Occipital lobe (tissue), 2 donors: ENCODE measurements around the gene HAUS1. TPM values are rescaled to one million over a fixed set of nuclear protein-coding genes. Genes with fewer than 3 reads are reported as not detected.
"Not testable (repeated sequence)": the region's sequence is repeated elsewhere in the genome, so short reads cannot be mapped to it uniquely, and the experiment has no call there.

Experiments
- DNase-seq: peaks from one replicate; lab custom pipeline; 2025; lab: John Stamatoyannopoulos, UW
- total RNA-seq: library from RNA; depleted of rRNA; stranded (reverse); fragments of >200 nt; gene quantifications from one replicate; pipeline ENCODE4 v1.2.3, GENCODE V29; 2014

The HAUS1 gene
- total RNA-seq, 1 donor from 2014 or later, result 34.8 TPM

DNA sequence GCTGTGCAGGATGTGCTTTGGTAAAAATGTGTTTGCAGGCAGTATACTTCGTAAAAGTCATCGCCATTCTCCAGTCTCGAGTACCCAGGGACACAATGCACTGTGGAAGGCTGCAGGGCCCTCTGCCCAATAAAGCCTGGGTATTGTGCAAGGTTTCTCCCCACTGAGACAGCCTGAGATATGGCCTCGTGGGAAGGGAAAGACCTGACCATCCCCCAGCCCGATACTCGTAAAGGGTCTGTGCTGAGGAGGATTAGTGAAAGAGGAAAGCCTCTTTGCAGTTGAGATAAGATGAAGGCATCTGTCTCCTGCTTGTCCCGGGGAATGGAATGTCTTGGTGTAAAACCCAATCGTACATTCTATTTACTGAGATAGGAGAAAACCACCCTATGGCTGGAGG is 15.7 kb upstream of the HAUS1 start:
- DNase-seq, result not testable (repeated sequence)

DNA sequence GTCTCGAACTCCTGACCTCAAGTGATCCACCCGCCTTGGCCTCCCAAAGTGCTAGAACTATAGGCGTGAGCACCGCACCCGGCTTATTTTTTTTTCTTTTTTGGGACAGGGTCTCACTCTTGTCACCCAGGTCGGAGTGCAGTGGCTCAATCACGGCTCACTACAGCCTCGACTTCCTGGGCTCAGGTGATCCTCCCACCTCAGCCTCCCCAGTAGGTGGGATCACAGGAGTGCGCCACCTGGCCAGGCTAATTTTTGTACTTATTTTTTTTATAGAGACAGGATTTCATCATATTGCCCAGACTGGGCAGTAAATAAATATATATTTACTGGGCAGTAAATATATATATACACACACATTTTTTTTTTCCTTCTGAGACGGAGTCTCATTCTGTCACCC is 8.7 kb upstream of the HAUS1 start:
- DNase-seq, result no peak

DNA sequence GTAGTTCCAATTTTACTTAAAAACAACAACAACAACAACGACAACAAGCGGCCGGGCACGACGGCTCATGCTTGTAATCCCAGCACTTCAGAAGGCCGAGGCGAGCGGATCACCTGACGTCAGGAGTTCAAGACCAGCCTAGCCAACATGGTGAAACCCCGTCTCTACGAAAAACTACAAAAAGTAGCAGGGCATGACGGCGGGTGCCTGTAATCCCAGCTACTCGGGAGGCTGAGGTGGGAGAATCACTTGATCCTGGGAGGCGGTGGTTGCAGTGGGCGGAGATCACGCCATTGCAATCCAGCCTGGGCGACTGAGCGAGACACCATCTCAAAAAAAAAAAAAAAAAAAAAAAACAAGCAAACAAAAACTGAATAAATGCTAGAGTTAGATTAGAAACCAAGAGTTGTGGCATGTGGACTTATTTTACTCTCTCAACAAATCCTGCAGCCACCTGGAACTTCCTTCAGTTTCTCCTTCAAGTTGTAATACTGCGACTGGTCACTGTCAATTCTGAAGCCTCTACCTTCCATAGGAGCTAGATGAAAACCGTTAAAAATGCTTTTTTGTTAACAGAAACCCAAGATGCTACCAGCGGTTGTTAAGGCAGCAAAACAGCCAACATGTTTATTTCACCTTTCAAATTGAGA is 7.4 kb upstream of the HAUS1 start:
- no peak for DNase-seq

DNA sequence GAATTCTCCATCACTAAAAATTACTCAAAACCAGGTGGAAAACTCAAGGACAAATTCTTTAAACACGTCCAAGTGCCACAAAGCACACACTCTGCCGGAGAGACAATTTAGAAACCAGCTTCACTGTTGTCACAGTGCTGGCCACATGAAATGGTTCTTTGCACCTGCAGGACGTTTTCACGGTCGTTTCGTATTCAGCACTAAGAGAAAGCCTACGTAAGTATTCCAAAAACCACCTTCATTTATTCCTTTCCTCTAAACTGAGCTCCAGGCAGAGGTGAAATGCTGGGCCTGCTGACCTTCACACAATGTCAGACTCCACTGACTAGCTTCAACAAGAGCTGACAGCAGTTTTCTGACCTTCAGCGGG is 6.8 kb upstream of the HAUS1 start:
- no peak for DNase-seq

DNA sequence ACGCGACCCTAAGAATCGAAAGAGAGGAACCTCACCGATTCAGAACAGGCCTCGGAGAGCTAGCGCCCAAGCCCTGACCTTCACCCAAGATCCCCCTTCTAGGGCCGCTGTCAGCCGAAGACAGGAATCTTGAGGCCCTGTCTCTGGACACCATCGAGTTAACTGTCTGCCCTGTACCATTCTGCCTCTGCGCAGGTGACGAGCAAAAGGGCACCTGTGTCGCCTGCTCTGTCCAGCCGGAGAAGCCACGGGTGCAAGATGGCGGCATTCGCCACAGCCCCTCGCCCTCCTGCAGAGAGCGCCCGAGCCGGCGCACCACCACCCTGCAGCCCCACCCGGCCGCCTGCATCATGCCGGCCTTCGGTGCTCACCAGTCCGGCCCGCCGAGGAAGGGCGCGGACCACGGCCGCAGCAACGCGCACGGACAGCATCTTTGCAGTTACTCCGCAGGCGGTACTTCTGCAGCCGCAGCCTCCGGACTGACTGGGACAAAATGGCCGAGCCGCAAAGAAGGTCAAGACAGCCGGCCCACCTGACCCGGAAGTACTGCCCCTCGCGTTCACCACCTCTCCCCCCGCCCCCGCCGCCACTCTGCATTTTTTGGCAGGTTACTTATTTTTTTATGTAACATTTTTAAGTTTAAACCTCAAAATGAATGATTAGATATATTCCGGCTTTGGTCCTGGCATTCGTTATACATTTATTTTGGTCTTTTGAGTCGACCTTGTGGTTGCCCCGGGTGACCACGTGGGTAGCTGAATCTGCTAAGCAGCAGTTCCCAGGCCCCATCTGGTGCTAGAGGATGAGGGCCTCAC is 6.2 kb upstream of the HAUS1 start, which contains the start of gene ATP5F1A:
TSS of gene ATP5F1A (minus strand) at position 496 of the 815 bp plus-strand sequence. CDS start at position 431, 65 bp downstream.
- DNase-seq, result peak; percentile 76

DNA sequence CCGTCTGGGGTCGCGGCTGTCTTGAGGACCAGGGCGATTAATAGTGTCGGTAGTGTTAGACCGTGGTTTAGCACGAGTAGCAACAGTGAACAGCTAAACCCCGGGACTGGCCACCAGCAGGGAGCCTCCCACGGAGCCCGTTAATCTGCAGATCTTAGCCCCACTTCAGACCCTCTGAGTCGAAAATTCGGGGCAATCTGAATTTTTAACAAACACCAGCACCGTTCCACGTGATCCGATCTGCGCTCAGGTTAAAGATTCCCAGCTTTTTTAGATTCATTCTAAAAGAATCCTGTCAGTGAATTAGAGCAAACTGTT is 5.6 kb upstream of the HAUS1 start:
- no peak for DNase-seq

DNA sequence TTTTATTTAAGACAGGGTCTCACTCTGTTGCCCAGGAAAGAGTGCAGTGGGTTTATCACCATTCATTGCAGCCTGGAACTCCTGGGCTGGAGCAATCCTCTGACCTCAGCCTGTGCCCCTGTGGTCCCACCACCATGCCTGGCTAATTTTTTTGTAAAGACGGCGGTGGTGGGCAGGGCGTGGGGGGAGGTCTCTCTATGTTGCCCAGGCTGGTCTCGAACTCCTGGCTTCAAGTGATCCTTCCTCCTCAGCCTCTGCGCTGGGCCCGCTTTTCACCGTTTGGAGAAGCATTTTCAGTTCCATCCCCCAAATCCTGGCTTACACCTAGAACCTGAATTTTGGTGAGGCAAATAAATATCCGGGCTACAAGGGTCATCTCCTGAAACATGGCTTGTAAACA is 4.7 kb upstream of the HAUS1 start:
- DNase-seq, result no peak

DNA sequence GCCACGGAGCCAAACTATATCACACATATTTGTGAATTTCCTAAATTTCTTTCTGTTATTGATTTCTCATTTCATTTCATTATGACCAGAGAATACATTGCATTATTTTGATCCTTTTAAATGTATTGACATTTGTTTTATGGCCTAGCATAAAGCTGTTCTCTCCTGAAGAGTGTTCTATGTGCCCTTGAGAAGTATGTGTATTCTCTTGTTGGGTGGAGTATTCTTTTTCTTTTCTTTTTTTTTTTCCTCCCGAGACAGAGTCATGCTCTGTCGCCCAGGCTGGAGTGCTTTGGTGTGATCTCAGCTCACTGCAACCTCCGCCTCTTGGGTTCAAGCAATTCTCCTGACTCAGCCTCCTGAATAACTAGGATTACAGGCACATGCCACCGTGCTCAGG is 5.2 kb downstream of the HAUS1 start:
- no peak for DNase-seq

DNA sequence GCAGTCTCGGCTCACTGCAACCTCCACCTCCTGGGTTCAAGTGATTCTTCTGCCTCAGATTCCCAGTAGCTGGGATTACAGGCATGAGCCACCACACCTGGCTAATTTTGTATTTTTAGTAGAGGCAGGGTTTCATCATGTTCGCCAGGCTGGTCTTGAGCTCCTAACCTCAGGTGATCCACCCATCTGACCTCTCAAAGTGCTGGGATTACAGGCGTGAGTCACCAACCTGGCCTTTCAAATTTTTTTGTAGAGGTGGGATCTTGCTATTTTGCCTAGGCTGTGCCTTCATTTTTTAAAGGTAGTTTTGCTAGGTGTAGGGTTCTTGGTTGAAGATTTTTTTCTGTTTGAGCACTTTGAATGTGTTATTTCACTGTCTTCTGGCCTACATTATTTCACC is 6.2 kb downstream of the HAUS1 start:
- DNase-seq, result no peak

DNA sequence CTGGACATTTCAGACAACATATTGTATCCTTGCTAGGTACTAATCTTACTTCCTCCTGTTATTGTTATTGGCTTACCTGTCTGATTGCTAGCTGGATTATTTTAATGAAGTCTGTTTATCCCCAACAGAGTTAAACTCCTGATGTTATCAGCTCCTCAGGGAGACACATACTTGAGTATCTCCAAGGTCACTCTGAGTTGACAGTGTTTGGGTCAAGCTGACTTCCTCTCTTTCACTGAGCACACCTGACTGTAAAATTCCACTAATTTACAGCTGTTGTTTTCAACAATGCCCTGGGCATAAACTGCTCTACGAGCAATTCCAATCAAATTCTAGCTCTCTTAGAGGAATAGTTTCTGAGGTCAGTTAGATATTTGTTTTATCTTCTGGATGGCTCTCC is 9.6 kb downstream of the HAUS1 start:
- no peak for DNase-seq

DNA sequence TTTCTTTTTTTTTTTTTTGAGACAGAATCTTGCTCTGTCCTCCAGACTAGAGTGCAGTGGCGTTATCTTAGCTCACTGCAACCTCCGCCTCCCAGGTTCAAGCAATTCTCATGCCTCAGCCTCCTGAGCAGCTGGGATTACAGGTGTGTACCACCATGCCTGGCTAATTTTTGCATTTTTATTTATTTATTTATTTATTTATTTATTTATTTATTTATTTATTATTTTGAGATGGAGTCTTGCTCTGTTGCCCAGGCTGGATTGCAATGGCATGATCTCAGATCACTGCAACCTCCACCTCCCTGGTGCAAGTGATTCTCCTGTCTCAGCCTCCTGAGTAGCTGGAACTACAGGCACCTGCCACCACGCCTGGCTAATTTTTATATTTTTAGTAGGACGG is 22.4 kb downstream of the HAUS1 start:
- DNase-seq, result not testable (repeated sequence)

DNA sequence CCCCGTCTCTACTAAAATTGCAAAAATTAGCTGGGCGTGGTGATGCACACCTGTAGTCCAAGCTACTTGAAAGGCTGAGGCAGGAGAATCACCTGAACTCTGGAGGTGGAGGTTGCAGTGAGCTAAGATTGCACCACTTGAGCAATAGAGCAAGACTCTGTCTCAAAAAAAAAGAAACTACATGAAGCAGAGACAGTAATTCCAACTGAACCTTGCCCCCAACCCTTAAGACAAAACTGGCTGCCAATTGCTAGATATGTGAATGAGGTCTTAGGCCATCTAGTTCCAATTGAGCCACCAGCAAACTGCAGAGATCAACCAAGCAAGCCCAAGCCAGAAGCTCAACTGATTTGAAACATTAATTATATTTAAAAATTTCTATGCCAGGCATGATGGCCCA is 25.9 kb downstream of the HAUS1 start:
- no peak for DNase-seq

DNA sequence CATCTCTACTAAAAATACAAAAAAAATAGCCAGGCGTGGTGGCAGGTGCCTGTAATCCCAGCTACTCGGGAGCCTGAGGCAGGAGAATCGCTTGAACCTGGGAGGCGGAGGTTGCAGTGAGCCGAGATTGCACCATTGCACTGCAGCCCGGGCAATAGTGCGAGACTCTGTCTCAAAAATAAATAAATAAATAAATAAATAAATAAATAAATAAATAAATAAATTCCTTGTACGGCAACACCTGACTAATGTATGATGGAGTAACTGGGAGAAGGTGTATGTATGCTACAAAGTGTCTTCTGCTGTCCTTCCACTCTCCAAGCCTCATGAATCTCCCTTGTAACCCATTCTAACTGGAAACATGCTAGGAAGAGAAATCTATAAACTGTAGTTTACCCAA is 26.4 kb downstream of the HAUS1 start:
- DNase-seq, result not testable (repeated sequence)

DNA sequence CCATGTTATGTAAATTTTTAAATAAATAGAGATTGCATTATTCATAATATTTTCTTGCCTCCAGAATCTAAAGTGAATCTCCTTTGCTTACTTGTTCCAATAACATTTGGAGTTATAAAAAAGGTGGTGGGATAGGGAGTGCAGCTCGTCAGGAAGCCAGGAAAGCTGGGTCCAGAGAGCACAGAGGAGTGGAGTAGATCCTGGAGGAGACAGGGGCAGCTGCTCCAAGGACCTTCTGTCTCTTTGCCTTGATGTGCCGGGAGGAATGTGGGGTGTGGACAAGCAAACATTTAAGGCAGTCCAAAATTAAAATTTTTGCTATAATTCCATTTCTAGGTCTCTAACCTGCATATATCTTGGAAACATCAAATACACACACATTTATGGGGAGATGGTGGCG is 29.3 kb downstream of the HAUS1 start:
- no peak for DNase-seq

DNA sequence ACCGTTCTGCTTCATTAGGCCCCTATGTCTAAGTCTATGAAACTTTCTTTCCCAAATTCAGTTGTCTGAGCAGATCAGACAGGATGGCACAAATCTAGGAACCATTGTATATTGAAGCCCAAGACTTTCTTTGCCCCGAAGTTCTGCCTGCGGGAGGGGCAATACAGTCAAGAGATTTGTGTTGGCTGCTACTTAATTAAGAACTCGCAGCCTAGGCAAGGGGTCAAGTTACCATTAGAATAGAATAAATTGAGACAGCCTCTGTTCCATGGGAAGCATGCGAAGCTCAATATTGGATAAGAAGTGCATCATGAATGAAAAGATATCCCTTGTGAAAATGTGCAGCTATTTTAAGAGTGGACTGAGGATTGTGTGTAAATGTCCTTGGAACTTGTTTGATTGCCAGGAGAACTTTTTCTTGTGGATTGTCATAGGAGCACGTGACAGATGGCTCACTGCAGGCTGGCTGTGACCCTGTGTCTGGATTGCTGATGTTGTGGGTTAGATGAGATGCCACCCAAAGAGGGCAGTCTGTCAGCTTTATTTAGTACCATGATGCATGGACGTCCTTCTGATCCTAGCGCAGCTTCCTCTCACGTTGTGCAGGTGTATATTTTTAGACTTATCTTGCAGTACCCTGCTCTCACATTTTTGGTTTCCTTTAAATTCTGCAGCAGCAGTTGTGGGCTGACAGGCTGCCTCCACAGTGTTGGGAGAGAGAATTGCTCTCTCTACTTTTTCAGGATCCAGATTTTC is 30.9 kb downstream of the HAUS1 start:
- peak; percentile 17 for DNase-seq

DNA sequence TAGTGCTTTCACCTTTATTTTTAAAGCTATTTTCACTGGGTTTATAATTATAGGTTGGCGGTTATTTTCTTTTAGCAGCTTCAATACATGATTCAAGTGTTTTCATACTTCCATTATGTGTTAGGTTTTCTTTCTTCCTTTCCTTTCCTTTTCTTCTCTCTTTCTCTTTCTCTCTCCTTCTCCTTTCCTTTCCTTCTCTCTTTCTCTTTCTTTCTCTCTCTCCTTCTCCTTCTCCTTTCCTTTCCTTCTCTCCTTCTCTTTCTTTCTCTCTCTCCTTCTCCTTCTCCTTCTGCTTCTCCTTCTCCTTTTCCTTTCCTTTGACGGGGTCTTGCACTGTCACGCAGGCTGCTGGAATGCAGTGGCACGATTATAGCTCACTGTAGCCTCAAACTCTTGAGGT is 36.0 kb downstream of the HAUS1 start:
- no peak for DNase-seq

DNA sequence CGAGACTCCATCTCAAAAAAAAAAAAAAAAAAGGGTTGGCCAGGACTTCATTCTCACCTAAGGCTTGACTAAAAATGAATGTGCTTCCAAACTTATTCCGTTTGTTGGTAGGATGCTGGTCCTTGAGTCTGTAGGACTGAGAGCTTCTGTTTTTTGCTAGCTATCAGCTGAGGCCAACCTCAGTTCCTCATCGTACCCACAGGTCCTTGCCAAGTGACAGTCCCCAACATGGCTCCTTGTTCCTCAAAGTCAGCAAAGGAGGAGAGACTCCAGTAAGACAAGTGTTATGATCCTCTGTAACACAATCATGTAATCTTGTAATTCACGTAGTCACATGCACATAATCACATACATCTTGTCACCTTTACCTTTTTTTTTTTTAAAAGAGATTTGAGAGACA is 37.0 kb downstream of the HAUS1 start:
- no peak for DNase-seq

DNA sequence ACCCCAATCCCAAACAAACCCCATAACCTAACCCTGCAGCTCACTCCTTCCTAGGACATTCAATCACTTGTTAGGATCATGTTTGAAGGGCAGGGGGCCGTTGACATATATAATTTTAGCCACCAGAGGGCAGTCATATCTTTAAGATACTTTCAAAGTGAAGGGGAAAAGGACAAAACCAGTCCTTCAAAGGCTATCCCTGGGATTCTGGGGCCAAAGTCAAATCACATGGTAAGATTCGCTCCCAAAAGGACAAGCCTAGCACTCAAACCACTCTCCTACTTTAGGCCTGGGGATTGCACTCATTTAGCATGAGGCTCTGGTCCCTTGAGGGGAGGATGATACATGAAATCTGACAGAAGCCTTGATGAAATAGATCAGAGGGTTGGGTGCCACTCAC is 44.6 kb downstream of the HAUS1 start:
- DNase-seq, result no peak

DNA sequence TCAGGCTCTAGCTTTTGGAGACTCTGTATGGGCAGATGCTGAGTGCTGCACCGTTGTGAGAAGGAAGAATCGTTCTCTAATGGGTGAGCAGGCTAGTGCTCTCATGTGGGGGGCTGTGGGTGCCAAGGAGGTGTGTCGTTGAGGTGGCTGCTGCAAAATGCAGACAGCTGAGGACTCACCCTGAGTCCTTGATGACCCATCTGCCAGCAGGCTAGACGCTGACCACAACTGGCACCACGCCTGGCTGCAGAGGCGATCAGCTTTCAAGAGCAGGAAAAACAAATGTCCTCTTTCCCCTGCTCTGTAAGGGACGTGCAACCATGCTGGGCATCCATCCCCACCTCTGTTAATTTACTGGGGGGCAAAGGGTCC is 48.2 kb downstream of the HAUS1 start:
- DNase-seq, result no peak

DNA sequence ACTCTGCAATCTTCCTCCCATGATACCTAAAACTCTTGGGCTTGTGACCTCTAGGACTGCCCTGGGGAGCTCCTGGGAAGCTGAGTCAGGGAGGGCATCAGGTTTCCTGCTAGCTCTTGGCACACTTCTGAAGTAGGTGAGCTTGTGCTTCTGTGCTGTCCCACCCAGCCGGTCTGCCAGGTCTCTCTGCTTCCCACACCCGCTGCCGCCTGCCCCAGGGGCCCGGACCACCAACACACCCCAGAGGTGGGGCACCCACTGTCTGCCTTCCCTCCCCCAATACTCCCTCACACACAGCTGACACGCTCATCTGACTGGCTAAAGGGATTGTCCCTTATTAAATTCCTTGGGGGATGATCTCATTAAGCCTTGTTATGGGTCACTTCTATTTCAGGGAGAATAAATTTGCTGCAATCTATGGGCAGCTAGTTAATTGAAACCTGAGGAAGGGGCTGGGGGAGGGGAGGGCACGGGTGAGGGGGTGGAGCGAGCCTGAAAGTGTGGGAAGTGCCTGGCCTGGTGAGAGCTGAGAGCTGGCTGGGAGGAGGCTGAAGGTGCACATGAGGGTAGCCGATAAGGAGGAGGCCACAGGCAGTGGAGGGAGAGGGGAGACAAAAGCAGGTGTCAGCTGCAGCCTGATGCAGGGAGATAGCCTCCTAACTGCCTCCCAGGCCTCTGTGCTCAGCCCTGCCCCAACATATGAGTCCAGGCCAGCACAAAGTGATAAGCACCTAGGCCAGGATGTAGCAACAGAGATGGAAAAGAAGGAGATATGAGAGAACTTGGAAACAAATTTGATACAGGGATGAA is 48.8 kb downstream of the HAUS1 start:
- no peak for DNase-seq

DNA sequence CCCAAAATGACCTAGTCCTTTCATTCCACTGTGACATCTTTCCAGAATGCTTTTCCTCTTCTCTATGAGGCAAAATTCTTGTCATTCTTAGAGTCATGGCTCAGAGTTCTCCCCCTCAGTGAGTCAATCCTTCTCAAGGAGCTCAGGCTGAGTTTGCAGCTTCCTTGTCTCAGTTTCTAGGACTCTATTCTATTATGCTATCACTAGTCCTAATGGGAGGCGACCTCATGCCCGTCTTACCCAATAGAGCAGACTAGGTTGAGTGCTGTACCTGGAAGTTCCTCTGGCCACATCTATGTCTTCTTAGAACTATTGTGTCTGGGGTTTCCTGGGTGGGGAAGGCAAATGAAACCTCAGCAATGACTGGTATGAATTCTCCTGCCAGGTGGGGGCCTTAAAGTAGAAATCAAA is 51.5 kb downstream of the HAUS1 start:
- no peak for DNase-seq
